GM12878 (cell line): ENCODE measurements around the gene TMEM82. TPM values are rescaled to one million over a fixed set of nuclear protein-coding genes. Genes with fewer than 3 reads are reported as not detected.

Experiments used
- ATAC-seq: fragments of 200-7000 bp; cut with Tn5 transposase; 3 replicates; pipeline ENCODE4 v1.9.1; 2020; ENCODE audit warnings: mild to moderate bottlenecking, moderate library complexity
- BruUV-seq: library from RNA; stranded (reverse); fragments of 400-500 nt; replicated peaks from 2 replicates; lab custom pipeline; 2021; lab: Mats Ljungman, UMichigan
- CTCF ChIA-PET: fragments of 300-600 bp; sonication (Branson Sonifier 250); formaldehyde crosslinking; extraction: SDS; loops from one replicate; lab custom pipeline; 2021; ENCODE audit warnings: inconsistent platforms; lab: Yijun Ruan, JAX
- POLR2A ChIA-PET: fragments of 350-600 bp; formaldehyde crosslinking; extraction: SDS; loops from one replicate; lab custom pipeline; 2021; ENCODE audit warnings: inconsistent platforms; lab: Charles Lee
- RAD21 ChIA-PET: fragments of 300-600 bp; sonication (Branson Sonifier 250); formaldehyde crosslinking; loops from one replicate; lab custom pipeline; 2023; ENCODE audit warnings: antibody characterized with exemption; ENCODE audit not compliant: unreplicated experiment; lab: Charles Lee
- SMC1A ChIA-PET: fragments of 300-600 bp; sonication (Branson Sonifier 250); formaldehyde crosslinking; loops from one replicate; lab custom pipeline; 2023; ENCODE audit not compliant: unreplicated experiment, uncharacterized antibody; lab: Charles Lee
- DNase-seq: peaks from one replicate; pipeline ENCODE4 v3.0.0-alpha.2; 2011; ENCODE audit warnings: low read depth, low spot score
- FAIRE-seq: peaks from 3 replicates; lab custom pipeline; 2011; peaks lifted over from hg19 to GRCh38; lab: Jason Lieb, UNC
- H2AFZ ChIP-seq: 2 replicates; pipeline ENCODE4 v1.6.0; 2011; ENCODE audit warnings: low read depth, low read length, control low read depth; ENCODE audit not compliant: control insufficient read depth
- H3K27ac ChIP-seq: 2 replicates; pipeline ENCODE4 v1.5.1; 2011; ENCODE audit warnings: control low read depth; ENCODE audit not compliant: control insufficient read depth, insufficient read depth
- H3K27me3 ChIP-seq, 2 experiments: replicated peaks in 1 of 2; 2 replicates each; pipeline versions ENCODE4 v1.6.0 to v1.6.1; 2011; ENCODE audit warnings: low read length in 1 of 2; ENCODE audit not compliant: control insufficient read depth in 2 of 2, insufficient read depth in 2 of 2
- H3K36me3 ChIP-seq, 2 experiments: 2 replicates each; pipeline ENCODE4 v1.5.1; 2011; ENCODE audit warnings: low read length in 1 of 2; ENCODE audit not compliant: control insufficient read depth in 2 of 2, insufficient read depth in 2 of 2
- H3K4me1 ChIP-seq: 2 replicates; pipeline ENCODE4 v1.6.1; 2011; ENCODE audit warnings: mild to moderate bottlenecking, low read length, moderate library complexity, mixed read lengths; ENCODE audit not compliant: control insufficient read depth, insufficient read depth
- H3K4me2 ChIP-seq: 2 replicates; pipeline ENCODE4 v1.6.0; 2011; ENCODE audit warnings: control low read depth; ENCODE audit not compliant: control insufficient read depth, insufficient read depth
- H3K4me3 ChIP-seq: fragments of 200-600 bp; sonication (generic); 2 replicates; pipeline ENCODE4 v1.5.1; 2016
- H3K79me2 ChIP-seq: 2 replicates; pipeline ENCODE4 v1.6.0; 2011; ENCODE audit warnings: low read length; ENCODE audit not compliant: control insufficient read depth, insufficient read depth
- H3K9ac ChIP-seq: 2 replicates; pipeline ENCODE4 v1.8.0; 2011; ENCODE audit warnings: low read length, control low read depth, mixed read lengths; ENCODE audit not compliant: control insufficient read depth, insufficient read depth
- H3K9me3 ChIP-seq: replicated peaks from 3 replicates; pipeline ENCODE4 v1.5.1; 2011; ENCODE audit warnings: mild to moderate bottlenecking, low read length; ENCODE audit not compliant: control insufficient read depth, insufficient read depth
- H4K20me1 ChIP-seq: 2 replicates; pipeline ENCODE4 v1.6.0; 2011; ENCODE audit not compliant: control insufficient read depth, insufficient read depth
- CBFB ChIP-seq: IDR thresholded peaks from 2 replicates; pipeline ENCODE4 v1.6.1; 2016; ENCODE audit warnings: antibody characterized with exemption, low read depth
- CEBPZ ChIP-seq: fragments of 150-350 bp; IDR thresholded peaks from 2 replicates; pipeline ENCODE4 v1.6.1; 2016; ENCODE audit warnings: low read depth, low read length
- CREB1 ChIP-seq: IDR thresholded peaks from 2 replicates; pipeline ENCODE4 v1.6.1; 2012; ENCODE audit warnings: low read depth, mild to moderate bottlenecking, inconsistent platforms
- MYC ChIP-seq: IDR thresholded peaks from 2 replicates; pipeline ENCODE4 v1.6.1; 2011; ENCODE audit warnings: mild to moderate bottlenecking, low read length, moderate library complexity, inconsistent platforms; ENCODE audit not compliant: insufficient read depth, insufficient replicate concordance, insufficient read length, severe bottlenecking
- NFXL1 ChIP-seq: fragments of 450-650 bp; IDR thresholded peaks from 2 replicates; pipeline ENCODE4 v1.6.1; 2017; ENCODE audit warnings: antibody characterized with exemption, mild to moderate bottlenecking, borderline replicate concordance
- NFYA ChIP-seq: IDR thresholded peaks from 2 replicates; pipeline ENCODE4 v1.6.1; 2011; ENCODE audit warnings: low read depth, mild to moderate bottlenecking, low read length, improper control_type of control experiment, borderline replicate concordance
- PAX5 ChIP-seq: IDR thresholded peaks from 2 replicates; pipeline ENCODE4 v1.6.1; 2011; ENCODE audit warnings: low read depth, low read length, borderline replicate concordance
- PAX8 ChIP-seq: fragments of 450-650 bp; IDR thresholded peaks from 2 replicates; pipeline ENCODE4 v1.6.1; 2017; ENCODE audit warnings: mild to moderate bottlenecking, moderate library complexity
- PML ChIP-seq: IDR thresholded peaks from 2 replicates; pipeline ENCODE4 v1.6.1; 2012; ENCODE audit warnings: low read length, inconsistent platforms
- TCF12 ChIP-seq: IDR thresholded peaks from 2 replicates; pipeline ENCODE4 v1.6.1; 2011; ENCODE audit warnings: low read depth, mild to moderate bottlenecking, low read length
- USF1 ChIP-seq: IDR thresholded peaks from 2 replicates; pipeline ENCODE4 v1.6.1; 2011; ENCODE audit warnings: borderline replicate concordance, low read depth, mild to moderate bottlenecking, moderate library complexity, mixed read lengths, low read length; ENCODE audit not compliant: insufficient read depth; ENCODE audit errors: extremely low read length
- ZBTB4 ChIP-seq: fragments of 450-650 bp; formaldehyde crosslinking; IDR thresholded peaks from 2 replicates; pipeline ENCODE4 v1.4.0; 2022; ENCODE audit warnings: mild to moderate bottlenecking, moderate library complexity
- ZNF217 ChIP-seq: fragments of 450-650 bp; IDR thresholded peaks from 2 replicates; pipeline ENCODE4 v1.6.1; 2017; ENCODE audit warnings: antibody characterized with exemption, mild to moderate bottlenecking
- WGBS: methylation state at CpG from one replicate; pipeline ENCODE4 v1.1.6; 2016; ENCODE audit warnings: low lambda C conversion rate; ENCODE audit not compliant: insufficient replicate concordance, insufficient coverage; ENCODE audit errors: missing lambda C conversion rate; 5-methylcytosine and 5-hydroxymethylcytosine counted together
- in situ Hi-C: fragments of 300-500 bp; cut with MboI; formaldehyde crosslinking; loops from 9 replicates; pipeline ENCODE4 v1.14.3; 2018; ENCODE audit warnings: mixed read lengths
- intact Hi-C: fragments of 100-400 bp; cut with micrococcal nuclease; formaldehyde crosslinking; loops from one replicate; pipeline ENCODE4 v1.14.2; 2022; ENCODE audit not compliant: unreplicated experiment
- polyA plus RNA-seq, 11 experiments: library from polyadenylated mRNA; depleted of rRNA in 4 of 11; unstranded in 6 of 11; stranded (reverse) in 5 of 11; fragments of >200 nt; fragmentation: Nextera tagmentation in 4 of 11; fragmentation: Illumina TruSeq in 1 of 11; extraction: Ambion mirVana in 4 of 11; extraction: Trizol in 1 of 11; gene quantifications; 1 replicate in 1 of 11; 2 replicates in 10 of 11; pipeline versions ENCODE4 v1.2.1 to v1.2.3, GENCODE V29; 2011 to 2016; ENCODE audit warnings: inconsistent platforms in 2 of 11, missing spikeins in 2 of 11, low read depth in 1 of 11
- total RNA-seq, 4 experiments: library from RNA; depleted of rRNA in 3 of 4; stranded (reverse); fragments of >200 nt in 3 of 4; fragmentation: Illumina TruSeq in 1 of 4; extraction: Trizol in 1 of 4; gene quantifications; 2 replicates each; pipeline versions ENCODE4 v1.2.1 to v1.2.3, GENCODE V29; 2013 to 2021
- TF ChIP-seq, protein P1 (sequence below): fragments of 450-650 bp; IDR thresholded peaks from 2 replicates; pipeline ENCODE4 v1.6.1; 2017; ENCODE audit warnings: mild to moderate bottlenecking

The TMEM82 gene
- total and polyA plus RNA-seq, 10 of the 15 experiments (the other 5 are each of a cell fraction or from before 2014, with no cell fraction given) = not detected

DNA sequence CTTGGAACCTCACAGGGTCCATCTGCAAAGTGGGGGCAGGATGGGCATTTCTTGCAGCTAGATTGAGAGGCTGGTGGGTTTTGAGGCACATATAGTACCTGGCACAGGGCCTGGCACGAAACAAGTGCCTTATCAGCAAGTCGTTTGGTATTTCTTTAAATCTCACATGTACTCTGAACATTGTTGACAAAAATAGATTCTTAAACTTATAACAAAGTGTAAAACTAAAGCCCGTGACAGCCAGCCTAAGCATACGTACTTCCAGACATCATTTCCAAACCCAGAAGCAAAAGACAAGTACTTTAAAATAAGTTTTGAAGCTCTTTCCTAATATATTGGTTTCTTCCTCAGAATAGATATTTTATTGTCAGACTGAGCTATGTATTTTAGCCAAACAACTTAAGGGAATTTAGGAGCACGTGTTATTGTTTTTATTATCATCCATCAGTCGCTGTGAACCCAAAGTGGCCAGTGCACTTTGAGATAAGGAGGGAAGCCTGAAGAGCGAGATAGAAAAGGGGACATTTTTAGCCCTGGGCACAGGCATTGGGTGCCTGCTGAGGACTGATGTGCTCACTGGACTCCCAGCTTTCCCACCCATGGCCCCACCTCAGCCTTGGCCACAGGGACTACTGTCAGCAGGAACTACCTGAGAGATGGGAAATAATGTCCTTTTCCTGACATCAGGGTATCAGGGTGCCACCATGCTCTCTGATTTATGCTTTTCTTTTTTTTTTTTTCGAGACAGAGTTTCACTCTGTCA lies 19.2 kb downstream of the TMEM82 start:
- 20% methylated on average over 7 of the region's 8 CpGs for WGBS
- no TSS peak for BruUV-seq
- TF ChIP-seq ZBTB4 (CRISPR knock-in tag) = no peak
- TF ChIP-seq USF1 = no peak
- TF ChIP-seq CEBPZ = no peak
- TF ChIP-seq ZNF217 = no peak
- TF ChIP-seq NFYA = no peak
- no peak for TF ChIP-seq CBFB
- no peak for TF ChIP-seq PAX8
- TF ChIP-seq TCF12 = no peak
- no peak for TF ChIP-seq CREB1
- TF ChIP-seq PAX5 = no peak
- TF ChIP-seq NFXL1 = no peak
- no peak for TF ChIP-seq MYC
- TF ChIP-seq PML = no peak
- TF ChIP-seq, protein P1, sequence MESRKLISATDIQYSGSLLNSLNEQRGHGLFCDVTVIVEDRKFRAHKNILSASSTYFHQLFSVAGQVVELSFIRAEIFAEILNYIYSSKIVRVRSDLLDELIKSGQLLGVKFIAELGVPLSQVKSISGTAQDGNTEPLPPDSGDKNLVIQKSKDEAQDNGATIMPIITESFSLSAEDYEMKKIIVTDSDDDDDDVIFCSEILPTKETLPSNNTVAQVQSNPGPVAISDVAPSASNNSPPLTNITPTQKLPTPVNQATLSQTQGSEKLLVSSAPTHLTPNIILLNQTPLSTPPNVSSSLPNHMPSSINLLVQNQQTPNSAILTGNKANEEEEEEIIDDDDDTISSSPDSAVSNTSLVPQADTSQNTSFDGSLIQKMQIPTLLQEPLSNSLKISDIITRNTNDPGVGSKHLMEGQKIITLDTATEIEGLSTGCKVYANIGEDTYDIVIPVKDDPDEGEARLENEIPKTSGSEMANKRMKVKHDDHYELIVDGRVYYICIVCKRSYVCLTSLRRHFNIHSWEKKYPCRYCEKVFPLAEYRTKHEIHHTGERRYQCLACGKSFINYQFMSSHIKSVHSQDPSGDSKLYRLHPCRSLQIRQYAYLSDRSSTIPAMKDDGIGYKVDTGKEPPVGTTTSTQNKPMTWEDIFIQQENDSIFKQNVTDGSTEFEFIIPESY = no peak

More for the DNA sequence above, 19.2 kb downstream of the TMEM82 start:
- no peak overlapping the region for H3K9ac ChIP-seq
- in situ Hi-C loops (no loop called here), intact Hi-C loops (no loop called here)
- no peaks in the 10 kb centered on the region for H3K36me3 ChIP-seq
- no peak overlapping the region for H3K4me3 ChIP-seq
- POLR2A ChIA-PET = interaction anchor here (0.7 kb wide), 1 partner anchor 17 kb away, joined by 6 read pairs; no protein-coding TSS in a partner anchor
- H3K79me2 ChIP-seq = no peaks in the 10 kb centered on the region
- H3K4me2 ChIP-seq = no peak overlapping the region
- H3K4me1 ChIP-seq = no peaks in the 10 kb centered on the region
- peaks cover 7 to 16% of the 10 kb centered on the region in 2 experiments; a peak in 3 of 4 replicates for H3K27me3 ChIP-seq
- no peak overlapping the region for H3K27ac ChIP-seq
- ATAC-seq (no peak), FAIRE-seq (no peak), DNase-seq (no peak)
- CTCF ChIA-PET = interaction anchor here (0.5 to 0.8 kb wide), 2 partner anchors 246 to 1606 kb away, joined by 3 read pairs; no protein-coding TSS in a partner anchor
- H3K9me3 ChIP-seq = no peaks in the 10 kb centered on the region
- SMC1A ChIA-PET = no interaction called here
- H2AFZ ChIP-seq = no peak overlapping the region
- RAD21 ChIA-PET = no interaction called here
- H4K20me1 ChIP-seq = no peaks in the 10 kb centered on the region
